ENCODE data around the gene ZNF823. TPM values are rescaled to one million over a fixed set of nuclear protein-coding genes. Genes with fewer than 3 reads are reported as not detected.
A peak's percentile ranks its signal among the peaks of the same experiment; 100 is the strongest.

Gene ZNF823
- total and polyA plus RNA-seq, 9 of the 15 experiments (the other 6 are each of a cell fraction or from before 2014, with no cell fraction given) = 4.0 to 13.4 (median 6.1) TPM

GRCh38 chr19:11763117-11763516, 24.4 kb upstream of the ZNF823 start:
- intact Hi-C loops (cut with micrococcal nuclease) (no loop called here), in situ Hi-C loops (cut with MboI) (no loop called here)
- no TSS peak for BruUV-seq (replicated peaks)
- H3K9me3 ChIP-seq (replicated peaks; ENCODE audit: control insufficient read depth, insufficient read depth, low read depth, low read length) = peaks cover 3% of the 10 kb centered on the region; the same call in 1 of the 2 replicates
- H3K79me2 ChIP-seq (ENCODE audit: control insufficient read depth, insufficient read depth, low read length) = peaks cover 13% of the 10 kb centered on the region
- H3K4me3 ChIP-seq = no peak overlapping the region
- H4K20me1 ChIP-seq (replicated peaks; ENCODE audit: control insufficient read depth, insufficient read depth, low read length) = no peaks in the 10 kb centered on the region
- ATAC-seq (no peak), DNase-seq (ENCODE audit: extremely low read depth in 1 of 4, low spot score in 3 of 4) (no peak), FAIRE-seq (no peak)
- CTCF ChIA-PET (ENCODE audit: low intra/inter-chr PET ratio) = no interaction called here
- H3K27me3 ChIP-seq (ENCODE audit: control insufficient read depth in 2 of 2, insufficient read depth in 2 of 2, low read length in 2 of 2) = no peaks in the 10 kb centered on the region
- H3K9me1 ChIP-seq (ENCODE audit: control insufficient read depth, insufficient read depth, low read length) = no peaks in the 10 kb centered on the region
- POLR2A ChIA-PET = interaction anchor here (0.6 kb wide), 1 partner anchor 67 kb away, joined by 3 read pairs; no protein-coding TSS in a partner anchor
- peak overlapping the region; percentile 64 for H2AFZ ChIP-seq (ENCODE audit: low read depth, low read length)
- H3K27ac ChIP-seq (ENCODE audit: extremely low read depth, low read depth, low read length) = no peak overlapping the region
- no peak overlapping the region for H3K4me2 ChIP-seq (ENCODE audit: insufficient read depth, low read length)
- H3K36me3 ChIP-seq (ENCODE audit: control insufficient read depth, insufficient read depth, low read length) = no peaks in the 10 kb centered on the region
- peaks cover 3 to 18% of the 10 kb centered on the region in 2 experiments; a peak in 4 of 5 replicates for H3K4me1 ChIP-seq (replicated peaks in 1 of 2; ENCODE audit: control insufficient read depth in 2 of 2, insufficient read depth in 2 of 2, low read length in 2 of 2)
- TF ChIP-seq ZNF175 (CRISPR knock-in tag; IDR thresholded peaks at IDR 0.05; ENCODE audit: low read depth) = peak; percentile 97
- TF ChIP-seq ZNF436 (CRISPR knock-in tag; IDR thresholded peaks at IDR 0.05) = no peak
- no peak for TF ChIP-seq SP2 (IDR thresholded peaks at IDR 0.05; ENCODE audit: extremely low read depth, low read depth, low read length, poor library complexity, severe bottlenecking)
- 6% methylated on average over 3 of the region's 3 CpGs for WGBS (ENCODE audit: insufficient coverage, low coverage, missing lambda C conversion rate)
- no peak overlapping the region for H3K9ac ChIP-seq (ENCODE audit: insufficient read depth in 1 of 2, low read depth in 2 of 2, low read length in 2 of 2)

GRCh38 chr19:11759805-11760204, 21.1 kb upstream of the ZNF823 start:
- no peaks in the 10 kb centered on the region for H3K79me2 ChIP-seq (ENCODE audit: control insufficient read depth, insufficient read depth, low read length)
- 10% methylated on average over 7 of the region's 7 CpGs for WGBS (ENCODE audit: insufficient coverage, low coverage, missing lambda C conversion rate)
- BruUV-seq (replicated peaks) = no TSS peak
- ChIA-PET CTCF (ENCODE audit: low intra/inter-chr PET ratio) (no interaction called here), POLR2A (no interaction called here)
- TF ChIP-seq, protein P1, sequence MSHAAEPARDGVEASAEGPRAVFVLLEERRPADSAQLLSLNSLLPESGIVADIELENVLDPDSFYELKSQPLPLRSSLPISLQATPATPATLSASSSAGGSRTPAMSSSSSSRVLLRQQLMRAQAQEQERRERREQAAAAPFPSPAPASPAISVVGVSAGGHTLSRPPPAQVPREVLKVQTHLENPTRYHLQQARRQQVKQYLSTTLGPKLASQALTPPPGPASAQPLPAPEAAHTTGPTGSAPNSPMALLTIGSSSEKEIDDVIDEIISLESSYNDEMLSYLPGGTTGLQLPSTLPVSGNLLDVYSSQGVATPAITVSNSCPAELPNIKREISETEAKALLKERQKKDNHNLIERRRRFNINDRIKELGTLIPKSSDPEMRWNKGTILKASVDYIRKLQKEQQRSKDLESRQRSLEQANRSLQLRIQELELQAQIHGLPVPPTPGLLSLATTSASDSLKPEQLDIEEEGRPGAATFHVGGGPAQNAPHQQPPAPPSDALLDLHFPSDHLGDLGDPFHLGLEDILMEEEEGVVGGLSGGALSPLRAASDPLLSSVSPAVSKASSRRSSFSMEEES (CRISPR knock-in tag; IDR thresholded peaks at IDR 0.05) = peak; percentile 37
- TF ChIP-seq WHSC1 (IDR thresholded peaks at IDR 0.05; ENCODE audit: low read length) (no peak), RBM25 (IDR thresholded peaks at IDR 0.05; ENCODE audit: low read depth, low read length, severe bottlenecking) (no peak)
- no peak for DNase-seq (ENCODE audit: extremely low read depth in 1 of 4, low spot score in 3 of 4)
- no peaks in the 10 kb centered on the region for H3K27me3 ChIP-seq (ENCODE audit: control insufficient read depth in 2 of 2, insufficient read depth in 2 of 2, low read length in 2 of 2)
- intact Hi-C loops (cut with micrococcal nuclease) = no loop called here
- H3K4me1 ChIP-seq (replicated peaks in 1 of 2; ENCODE audit: control insufficient read depth in 2 of 2, insufficient read depth in 2 of 2, low read length in 2 of 2) = no peaks in the 10 kb centered on the region
- H3K36me3 ChIP-seq (ENCODE audit: control insufficient read depth, insufficient read depth, low read length) = no peaks in the 10 kb centered on the region
- H3K9me1 ChIP-seq (ENCODE audit: control insufficient read depth, insufficient read depth, low read length) = no peaks in the 10 kb centered on the region
- H3K27ac ChIP-seq (ENCODE audit: extremely low read depth, low read depth, low read length) = no peak overlapping the region
- in situ Hi-C loops (cut with MboI) = no loop called here
- no peak overlapping the region for H3K4me2 ChIP-seq (ENCODE audit: insufficient read depth, low read length)
- H3K9me3 ChIP-seq (replicated peaks; ENCODE audit: control insufficient read depth, insufficient read depth, low read depth, low read length) = peaks cover 10% of the 10 kb centered on the region
- no peak for FAIRE-seq
- no peak overlapping the region for H3K9ac ChIP-seq (ENCODE audit: insufficient read depth in 1 of 2, low read depth in 2 of 2, low read length in 2 of 2)
- no peak overlapping the region for H2AFZ ChIP-seq (ENCODE audit: low read depth, low read length)
- H4K20me1 ChIP-seq (replicated peaks; ENCODE audit: control insufficient read depth, insufficient read depth, low read length) = no peaks in the 10 kb centered on the region
- no peak for ATAC-seq
- no peak overlapping the region for H3K4me3 ChIP-seq

All from K562 (cell line).